K562 (cell line): ENCODE data around the gene CFL1. TPM values are rescaled to one million over a fixed set of nuclear protein-coding genes. Genes with fewer than 3 reads are reported as not detected.
A peak's percentile ranks its signal among the peaks of the same experiment; 100 is the strongest.

Experiments
- BHLHE40 ChIP-seq: IDR thresholded peaks from 2 replicates; pipeline ENCODE4 v1.6.1; 2011; ENCODE audit warnings: low read length, improper control_type of control experiment
- CBFA2T2 ChIP-seq: fragments of 450-650 bp; conservative IDR thresholded peaks from 2 replicates; pipeline ENCODE4 v1.6.1; 2017; ENCODE audit warnings: mild to moderate bottlenecking
- FOXK2 ChIP-seq, 2 experiments: fragments of 450-650 bp; IDR thresholded peaks in 1 of 2; conservative IDR thresholded peaks in 1 of 2; 2 replicates each; pipeline ENCODE4 v1.6.1; 2016; ENCODE audit warnings: low read depth in 2 of 2, mild to moderate bottlenecking in 1 of 2
- HNRNPUL1 ChIP-seq: fragments of 200-400 bp; formaldehyde crosslinking; IDR thresholded peaks from 2 replicates; pipeline ENCODE4 v1.6.1; 2017; ENCODE audit warnings: low read length
- LEF1 ChIP-seq: fragments of 450-650 bp; IDR thresholded peaks from 2 replicates; pipeline ENCODE4 v1.6.1; 2016; ENCODE audit warnings: mild to moderate bottlenecking
- MAZ ChIP-seq, 2 experiments: fragments of 450-650 bp in 1 of 2; sonication (generic) in 1 of 2; formaldehyde crosslinking; IDR thresholded peaks in 1 of 2; conservative IDR thresholded peaks in 1 of 2; 2 replicates each; pipeline versions ENCODE4 v1.4.0 to v1.5.0; 2020; ENCODE audit warnings: mild to moderate bottlenecking in 1 of 2, missing genetic modification reagents in 1 of 2
- MLLT1 ChIP-seq, 2 experiments: fragments of 450-650 bp; IDR thresholded peaks; 2 replicates each; pipeline ENCODE4 v1.6.1; 2016
- MLX ChIP-seq, 2 experiments: fragments of 450-650 bp in 1 of 2; sonication (generic) in 1 of 2; formaldehyde crosslinking; conservative IDR thresholded peaks; 2 replicates each; pipeline versions ENCODE4 v1.4.0 to v1.8.1; 2020 to 2022; ENCODE audit warnings: mild to moderate bottlenecking in 1 of 2, missing genetic modification reagents in 1 of 2
- MXD1 ChIP-seq: fragments of 250-450 bp; sonication (Bioruptor Pico); IDR thresholded peaks from 2 replicates; pipeline ENCODE4 v1.8.0; 2021; ENCODE audit warnings: borderline replicate concordance, mild to moderate bottlenecking, moderate library complexity; ENCODE audit not compliant: poor library complexity, severe bottlenecking
- NCOA6 ChIP-seq: fragments of 450-650 bp; IDR thresholded peaks from 2 replicates; pipeline ENCODE4 v1.6.1; 2017; ENCODE audit warnings: mild to moderate bottlenecking
- NKRF ChIP-seq: fragments of 450-650 bp; IDR thresholded peaks from 2 replicates; pipeline ENCODE4 v1.6.1; 2016; ENCODE audit warnings: borderline replicate concordance
- SIN3B ChIP-seq: fragments of 450-650 bp; IDR thresholded peaks from 2 replicates; pipeline ENCODE4 v1.6.1; 2017; ENCODE audit warnings: low read depth, mild to moderate bottlenecking, moderate library complexity
- SLC30A9 ChIP-seq: fragments of 250-450 bp; sonication (Bioruptor Pico); IDR thresholded peaks from 2 replicates; pipeline ENCODE4 v1.8.0; 2022; ENCODE audit warnings: mild to moderate bottlenecking, moderate library complexity
- TEAD4 ChIP-seq, 2 experiments: sonication (generic) in 1 of 2; formaldehyde crosslinking in 1 of 2; IDR thresholded peaks; 2 replicates each; pipeline versions ENCODE4 v1.6.1 to v1.8.0; 2012 to 2022; ENCODE audit warnings: borderline replicate concordance in 1 of 2, inconsistent platforms in 1 of 2, low read length in 1 of 2, mild to moderate bottlenecking in 1 of 2, missing genetic modification reagents in 1 of 2
- TRIM28 ChIP-seq: fragments of 450-650 bp; IDR thresholded peaks from 2 replicates; pipeline ENCODE4 v1.6.1; 2017
- ZNF592 ChIP-seq: fragments of 450-650 bp; IDR thresholded peaks from 2 replicates; pipeline ENCODE4 v1.6.1; 2017; ENCODE audit warnings: antibody characterized with exemption, mild to moderate bottlenecking
- ZNF76 ChIP-seq: fragments of 250-450 bp; sonication (Bioruptor Pico); IDR thresholded peaks from 2 replicates; pipeline ENCODE4 v1.4.0; 2020; ENCODE audit warnings: mild to moderate bottlenecking, moderate library complexity, borderline replicate concordance
- ZNF79 ChIP-seq: fragments of 250-450 bp; sonication (Bioruptor Pico); IDR thresholded peaks from 2 replicates; pipeline ENCODE4 v1.4.0; 2020; ENCODE audit warnings: low read depth, mild to moderate bottlenecking, moderate library complexity
- polyA plus RNA-seq, 8 experiments: library from polyadenylated mRNA; depleted of rRNA in 4 of 8; stranded (reverse) in 5 of 8; unstranded in 3 of 8; fragments of >200 nt; fragmentation: Nextera tagmentation in 2 of 8; fragmentation: Illumina TruSeq in 1 of 8; extraction: Ambion mirVana in 2 of 8; extraction: Trizol in 1 of 8; gene quantifications; 2 replicates each; pipeline versions ENCODE4 v1.2.1 to v1.2.3, GENCODE V29; 2011 to 2014; ENCODE audit warnings: inconsistent platforms in 1 of 8, missing spikeins in 1 of 8
- total RNA-seq, 7 experiments: library from RNA; depleted of rRNA in 6 of 7; stranded (reverse); fragments of >200 nt in 6 of 7; fragmentation: Illumina TruSeq in 2 of 7; extraction: Trizol in 2 of 7; gene quantifications; 2 replicates each; pipeline versions ENCODE4 v1.2.1 to v1.2.3, GENCODE V29; 2011 to 2021; ENCODE audit warnings: low replicate concordance in 1 of 7

Gene CFL1
- total and polyA plus RNA-seq, 9 of the 15 experiments (the other 6 are each of a cell fraction or from before 2014, with no cell fraction given) = 105 to 1,101 (median 859) TPM

- no peak for TF ChIP-seq MLX (CRISPR knock-in tag; conservative IDR thresholded peaks at IDR 0.05)
- TF ChIP-seq NKRF = no peak
- no peak for TF ChIP-seq ZNF76 (CRISPR knock-in tag)
- TF ChIP-seq BHLHE40 = peak; percentile 70
- no peak for TF ChIP-seq SIN3B
- TF ChIP-seq FOXK2 (conservative IDR thresholded peaks at IDR 0.05 in 1 of 2, IDR thresholded peaks at IDR 0.05 in 1 of 2; ENCODE audit: low read depth in 2 of 2) = peak; percentile 40 to 46; a peak in 2 of 4 replicates
- TF ChIP-seq TEAD4 (IDR thresholded peaks at IDR 0.05; ENCODE audit: low read length) = peak; percentile 59
- no peak for TF ChIP-seq TEAD4 (CRISPR knock-in tag; IDR thresholded peaks at IDR 0.05; ENCODE audit: borderline replicate concordance)
- TF ChIP-seq MXD1 (CRISPR knock-in tag) = no peak
- no peak for TF ChIP-seq HNRNPUL1
- TF ChIP-seq ZNF79 (CRISPR knock-in tag) = no peak
- 0 out of 2 replicates have a peak, but pooled peaks have one; percentile 6 for TF ChIP-seq CBFA2T2
- TF ChIP-seq MAZ (CRISPR knock-in tag; conservative IDR thresholded peaks at IDR 0.05 in 1 of 2, IDR thresholded peaks at IDR 0.05 in 1 of 2) = 0 out of 4 replicates have a peak, but pooled peaks of 1 of the 2 experiments have one; percentile 15
- TF ChIP-seq TRIM28 = no peak
- TF ChIP-seq LEF1 = no peak
- no peak for TF ChIP-seq SLC30A9 (CRISPR knock-in tag)
- no peak for TF ChIP-seq NCOA6
- 0 out of 2 replicates have a peak, but pooled peaks have one; percentile 41 for TF ChIP-seq ZNF592
- peak in 1 of 2 experiments; percentile 87; a peak in 2 of 4 replicates for TF ChIP-seq MLLT1 (IDR thresholded peaks at IDR 0.05)
Observed at GRCh38 chr11:65906602-65907001, 48.6 kb upstream of the CFL1 start (continued).
